BLaER1 (cell line): ENCODE results near the gene HOXA11.

Source experiments
- H3K27ac ChIP-seq: shearing (Covaris generic); formaldehyde crosslinking; 2 replicates; pipeline ENCODE4 v1.8.1; 2022
- H3K27me3 ChIP-seq: shearing (Covaris generic); formaldehyde crosslinking; 2 replicates; pipeline ENCODE4 v1.8.1; 2022
- H3K36me3 ChIP-seq: shearing (Covaris generic); formaldehyde crosslinking; 2 replicates; pipeline ENCODE4 v1.8.1; 2022
- H3K4me1 ChIP-seq: shearing (Covaris generic); formaldehyde crosslinking; 2 replicates; pipeline ENCODE4 v1.8.1; 2022
- H3K4me2 ChIP-seq: shearing (Covaris generic); formaldehyde crosslinking; 2 replicates; pipeline ENCODE4 v1.8.1; 2022
- H3K4me3 ChIP-seq: shearing (Covaris generic); formaldehyde crosslinking; 2 replicates; pipeline ENCODE4 v1.8.1; 2022
- H3K9ac ChIP-seq: shearing (Covaris generic); formaldehyde crosslinking; 2 replicates; pipeline ENCODE4 v1.8.1; 2022
- H3K9me3 ChIP-seq: shearing (Covaris generic); formaldehyde crosslinking; 2 replicates; pipeline ENCODE4 v1.8.1; 2022
- H4K20me1 ChIP-seq: shearing (Covaris generic); formaldehyde crosslinking; 2 replicates; pipeline ENCODE4 v1.8.1; 2022
- Cebpa-rat ChIP-seq: shearing (Covaris generic); IDR thresholded peaks from 2 replicates; pipeline ENCODE4 v1.8.1; 2022

The HOXA11 gene

DNA sequence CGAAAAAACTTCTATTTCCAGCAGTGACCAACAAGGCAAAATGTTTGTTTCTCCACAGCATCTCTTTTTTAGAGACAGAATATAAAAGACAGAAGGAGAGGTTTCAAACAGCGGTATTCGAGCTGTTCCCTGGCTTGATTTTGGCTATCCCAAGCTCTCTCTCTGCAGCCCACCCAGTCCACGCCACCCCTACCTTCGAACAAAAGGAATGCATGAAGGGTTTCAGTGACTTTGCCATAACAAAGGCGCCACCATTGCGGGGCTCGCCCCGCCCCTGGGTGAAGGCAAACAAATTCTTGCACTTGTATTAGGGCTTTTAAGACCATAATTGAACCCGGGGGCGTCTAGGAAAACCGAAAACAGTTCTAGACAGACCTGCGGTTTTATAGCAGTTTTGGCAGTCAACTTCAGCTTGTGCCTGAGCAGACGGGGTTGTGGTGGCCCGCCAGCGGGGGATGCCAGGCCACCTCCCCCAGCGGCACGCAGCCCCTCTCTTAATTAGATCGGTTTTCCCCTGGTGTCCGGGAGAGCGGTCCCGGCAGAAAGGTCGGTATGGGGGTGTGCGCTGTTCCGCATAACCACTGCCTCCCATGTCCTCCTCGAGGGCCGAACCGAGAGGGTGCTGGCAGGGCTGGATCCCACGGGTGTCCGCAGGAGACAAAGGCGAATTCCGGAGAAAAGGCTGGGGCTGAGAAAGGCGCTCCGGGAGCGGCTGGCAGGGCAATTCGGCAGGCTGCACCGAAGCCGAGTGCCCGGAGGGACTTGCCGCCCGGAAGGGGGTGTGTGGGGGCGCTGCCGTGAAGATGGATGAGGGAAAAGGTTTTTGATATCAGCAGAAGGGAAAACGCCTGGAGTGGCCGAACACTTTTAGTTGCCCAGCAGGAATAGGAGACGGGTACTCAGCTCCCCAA lies 2.7 kb upstream of the HOXA11 start:
- no peak for TF ChIP-seq Cebpa-rat
- Histone ChIP-seq H3K9ac (no peak overlapping the region), H3K4me2 (no peak overlapping the region), H3K36me3 (no peaks in the 10 kb centered on the region), H4K20me1 (peaks cover 100% of the 10 kb centered on the region), H3K9me3 (no peaks in the 10 kb centered on the region; the same call in 1 of the 2 replicates), H3K4me1 (no peaks in the 10 kb centered on the region), H3K27me3 (peaks cover 100% of the 10 kb centered on the region), H3K27ac (no peak overlapping the region), H3K4me3 (no peak overlapping the region)

DNA sequence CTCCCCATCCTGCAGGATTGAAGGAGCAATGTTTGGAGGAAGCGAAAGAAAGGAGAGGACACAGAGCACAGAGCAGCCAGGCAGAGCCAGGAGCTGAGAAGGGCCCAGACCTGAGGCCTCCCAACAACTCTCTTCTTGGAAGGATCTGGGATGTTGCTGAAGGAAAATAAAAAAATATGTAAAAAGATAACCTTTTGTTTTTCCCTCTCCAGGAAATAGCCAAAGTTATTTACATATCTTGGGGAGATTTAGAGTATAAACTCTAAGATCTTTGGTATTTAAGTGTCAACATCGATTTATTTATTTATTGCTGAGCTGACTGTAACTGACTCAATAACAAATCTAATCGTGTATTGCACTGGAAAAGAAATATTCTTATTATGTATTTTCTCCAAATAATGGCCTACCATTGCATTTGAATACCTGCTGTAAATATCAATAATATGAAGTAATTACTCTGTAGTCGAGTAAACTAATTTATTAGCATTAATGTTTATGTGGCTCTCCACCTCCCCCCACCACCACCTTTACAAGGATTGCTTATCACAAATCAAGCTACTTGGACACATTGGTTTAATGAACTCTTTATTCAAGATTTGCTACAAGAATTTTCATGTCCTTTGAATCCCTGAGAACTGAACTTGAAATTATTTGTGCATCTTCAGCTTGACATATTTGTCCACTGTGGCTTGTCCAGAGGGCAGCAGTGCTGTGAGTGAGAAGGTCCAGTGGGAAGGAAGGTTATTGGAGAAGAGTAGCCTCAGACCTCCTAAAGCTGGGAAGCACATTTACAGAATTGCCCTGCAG lies 1.8 kb upstream of the HOXA11 start:
- peaks cover 100% of the 10 kb centered on the region for H4K20me1 ChIP-seq
- H3K4me1 ChIP-seq = no peaks in the 10 kb centered on the region
- H3K36me3 ChIP-seq = no peaks in the 10 kb centered on the region
- H3K27ac ChIP-seq = no peak overlapping the region
- TF ChIP-seq Cebpa-rat = no peak
- no peak overlapping the region for H3K4me3 ChIP-seq
- H3K9me3 ChIP-seq = no peaks in the 10 kb centered on the region; the same call in 1 of the 2 replicates
- H3K27me3 ChIP-seq = peaks cover 100% of the 10 kb centered on the region
- H3K4me2 ChIP-seq = no peak overlapping the region
- no peak overlapping the region for H3K9ac ChIP-seq

DNA sequence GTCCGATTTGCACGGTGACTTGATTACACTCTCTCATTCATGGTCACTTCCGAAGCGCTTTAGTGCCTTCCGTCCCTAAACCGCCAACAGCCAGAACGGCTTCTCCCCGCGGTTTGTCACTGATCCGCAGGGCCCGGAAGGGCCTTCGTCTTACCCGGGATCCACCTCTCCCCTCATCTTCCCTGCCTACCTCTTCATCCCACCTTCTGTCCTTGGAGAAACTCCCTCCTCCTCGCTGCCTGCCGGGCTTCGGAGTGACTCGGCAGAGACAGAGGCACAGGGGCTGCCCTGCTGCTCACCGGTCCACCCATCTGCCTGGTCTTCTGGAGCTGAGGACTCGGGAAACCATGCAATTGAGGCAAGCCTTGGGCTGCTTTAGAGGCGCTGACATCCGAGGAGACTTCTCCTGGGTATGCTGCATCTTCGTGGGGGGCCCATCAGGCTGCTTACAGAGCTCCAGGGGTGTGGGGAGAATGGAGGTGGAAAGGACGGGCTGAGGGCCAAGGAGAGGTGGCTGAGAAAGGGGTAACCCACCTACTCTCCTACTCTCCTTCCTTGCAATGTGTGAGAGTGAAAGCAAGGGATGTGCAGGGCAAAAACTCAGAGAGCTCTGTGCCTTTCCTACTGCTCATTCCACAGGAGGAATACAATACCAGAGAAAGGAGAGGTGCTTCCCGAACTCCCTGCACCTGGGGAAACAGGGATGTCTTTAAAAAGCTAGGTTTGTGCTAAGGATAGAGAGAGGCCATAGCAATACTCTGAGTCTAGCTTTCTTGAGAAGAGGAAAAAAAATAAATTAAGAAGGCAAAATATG lies 1.0 kb upstream of the HOXA11 start:
- Histone ChIP-seq H3K27me3 (peaks cover 100% of the 10 kb centered on the region), H4K20me1 (peaks cover 98% of the 10 kb centered on the region), H3K27ac (no peak overlapping the region), H3K4me1 (no peaks in the 10 kb centered on the region), H3K4me2 (no peak overlapping the region), H3K9ac (no peak overlapping the region), H3K9me3 (no peaks in the 10 kb centered on the region; the same call in 1 of the 2 replicates), H3K4me3 (no peak overlapping the region), H3K36me3 (no peaks in the 10 kb centered on the region)
- TF ChIP-seq Cebpa-rat = no peak

DNA sequence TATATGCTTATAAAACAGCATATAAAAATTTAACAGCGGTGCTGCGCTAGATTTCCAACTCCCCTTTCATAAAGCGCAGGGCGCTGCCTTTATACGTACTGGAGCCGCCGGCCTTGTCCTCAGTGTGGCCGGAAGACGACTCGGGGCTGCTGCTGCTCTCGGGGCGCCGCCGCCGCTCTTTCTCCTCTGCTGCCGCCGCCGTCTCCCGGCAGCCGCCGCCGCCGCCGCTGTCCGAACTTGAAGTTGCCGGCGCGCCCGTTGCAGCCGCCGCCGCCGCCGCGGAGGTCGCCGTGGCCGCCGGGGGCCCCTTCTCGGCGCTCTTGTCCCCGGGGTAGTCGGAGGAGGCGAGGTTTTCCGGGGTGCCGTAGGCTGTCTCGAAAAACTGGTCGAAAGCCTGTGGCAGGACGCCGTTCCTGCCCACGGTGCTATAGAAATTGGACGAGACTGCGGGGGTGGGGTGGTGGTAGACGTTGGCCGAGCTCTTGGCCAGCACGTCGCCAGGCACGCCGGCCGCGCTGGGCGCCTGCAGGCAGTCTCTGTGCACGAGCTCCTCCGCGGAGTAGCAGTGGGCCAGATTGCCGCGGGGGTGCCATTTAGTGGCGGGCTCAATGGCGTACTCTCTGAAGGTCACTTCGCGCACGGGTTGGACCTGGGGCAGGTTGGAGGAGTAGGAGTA lies 557 bp downstream of the HOXA11 start:
- Histone ChIP-seq H3K27me3 (peaks cover 100% of the 10 kb centered on the region), H3K27ac (no peak overlapping the region), H3K9ac (no peak overlapping the region), H3K9me3 (peaks cover 12% of the 10 kb centered on the region; the same call in 1 of the 2 replicates), H3K36me3 (no peaks in the 10 kb centered on the region), H3K4me1 (no peaks in the 10 kb centered on the region), H3K4me3 (0 out of 2 replicates have a peak overlapping the region, but pooled peaks have one; percentile 23), H4K20me1 (peaks cover 92% of the 10 kb centered on the region), H3K4me2 (no peak overlapping the region)
- TF ChIP-seq Cebpa-rat = no peak

DNA sequence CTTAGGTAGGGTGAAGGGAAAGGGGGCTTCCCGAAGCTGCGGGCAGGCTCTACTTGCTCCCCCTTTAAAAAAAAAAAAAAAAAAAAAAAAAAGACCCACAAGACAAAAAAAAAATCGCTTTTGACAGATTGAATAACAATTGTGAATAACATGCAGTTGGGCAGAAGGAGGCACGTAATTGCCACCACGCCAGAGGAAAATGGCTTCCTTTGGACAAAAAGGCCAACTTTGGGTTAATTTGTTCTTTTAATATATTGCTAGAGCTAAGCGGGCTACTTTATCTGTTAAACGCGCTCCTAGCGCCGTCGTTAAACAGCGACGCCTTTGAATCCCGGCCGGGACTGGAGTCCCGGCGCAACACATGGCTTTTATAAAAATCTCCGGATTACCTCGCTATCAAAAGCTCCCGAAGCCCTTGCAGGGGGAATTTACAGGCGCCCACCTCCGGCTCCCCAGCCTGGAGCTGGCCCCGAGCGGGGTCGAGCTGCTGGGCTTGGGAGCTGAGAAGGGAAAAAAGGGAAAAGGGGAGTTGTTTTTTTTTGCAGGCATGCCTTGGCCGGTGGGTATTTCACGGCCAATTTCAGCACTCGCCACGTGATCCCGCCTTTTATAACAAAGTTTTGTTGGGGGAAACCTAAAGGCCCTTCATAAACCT lies 1.2 kb downstream of the HOXA11 start:
- no peaks in the 10 kb centered on the region for H3K4me1 ChIP-seq
- H3K27me3 ChIP-seq = peaks cover 100% of the 10 kb centered on the region
- peaks cover 91% of the 10 kb centered on the region for H4K20me1 ChIP-seq
- H3K9ac ChIP-seq = no peak overlapping the region
- no peak overlapping the region for H3K27ac ChIP-seq
- no peak overlapping the region for H3K4me2 ChIP-seq
- H3K4me3 ChIP-seq = 0 out of 2 replicates have a peak overlapping the region, but pooled peaks have one; percentile 23
- peaks cover 13% of the 10 kb centered on the region; the same call in 1 of the 2 replicates for H3K9me3 ChIP-seq
- no peaks in the 10 kb centered on the region for H3K36me3 ChIP-seq
- TF ChIP-seq Cebpa-rat = no peak

DNA sequence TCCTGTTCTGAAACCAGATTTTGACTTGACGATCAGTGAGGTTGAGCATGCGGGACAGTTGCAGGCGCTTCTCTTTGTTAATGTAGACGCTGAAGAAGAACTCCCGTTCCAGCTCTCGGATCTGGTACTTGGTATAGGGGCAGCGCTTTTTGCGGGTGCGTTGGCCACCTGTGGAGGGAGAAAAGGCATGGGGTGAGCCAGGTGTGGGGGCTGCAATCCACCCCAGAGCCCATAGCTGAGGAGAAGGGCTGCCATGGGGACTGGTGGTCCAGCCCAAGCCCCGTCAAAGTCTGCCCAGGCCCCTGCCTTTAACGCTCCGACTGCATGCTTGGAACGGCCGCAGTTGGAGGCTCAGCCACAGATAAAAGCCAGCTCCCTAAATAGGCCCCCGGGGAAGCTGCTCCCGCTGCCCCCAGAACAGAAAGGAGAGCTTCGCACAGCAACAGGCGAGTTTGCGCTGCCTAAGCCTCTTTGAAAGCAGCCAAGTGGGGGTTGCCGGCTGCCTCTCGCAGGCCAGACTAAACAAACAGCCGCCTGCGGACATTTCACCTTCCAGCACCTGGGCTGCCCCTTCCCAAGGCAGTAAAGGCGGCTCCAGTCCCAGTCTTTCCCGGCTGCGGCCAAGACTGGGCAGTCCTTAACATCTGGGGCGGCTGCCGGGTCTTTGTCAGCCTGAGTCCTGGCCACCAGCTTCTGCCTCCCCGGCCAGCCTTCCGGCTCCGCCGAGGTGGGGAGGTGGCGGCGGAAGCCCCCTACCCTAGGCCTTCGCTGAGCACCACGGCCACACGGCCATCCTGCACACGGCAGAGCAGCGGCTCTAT lies 2.0 kb downstream of the HOXA11 start:
- peaks cover 91% of the 10 kb centered on the region for H4K20me1 ChIP-seq
- no peak overlapping the region for H3K9ac ChIP-seq
- peaks cover 100% of the 10 kb centered on the region for H3K27me3 ChIP-seq
- no peak overlapping the region for H3K4me2 ChIP-seq
- H3K9me3 ChIP-seq = peaks cover 13% of the 10 kb centered on the region; the same call in 1 of the 2 replicates
- H3K36me3 ChIP-seq = no peaks in the 10 kb centered on the region
- no peak overlapping the region for H3K4me3 ChIP-seq
- H3K27ac ChIP-seq = no peak overlapping the region
- no peaks in the 10 kb centered on the region for H3K4me1 ChIP-seq
- TF ChIP-seq Cebpa-rat = no peak

DNA sequence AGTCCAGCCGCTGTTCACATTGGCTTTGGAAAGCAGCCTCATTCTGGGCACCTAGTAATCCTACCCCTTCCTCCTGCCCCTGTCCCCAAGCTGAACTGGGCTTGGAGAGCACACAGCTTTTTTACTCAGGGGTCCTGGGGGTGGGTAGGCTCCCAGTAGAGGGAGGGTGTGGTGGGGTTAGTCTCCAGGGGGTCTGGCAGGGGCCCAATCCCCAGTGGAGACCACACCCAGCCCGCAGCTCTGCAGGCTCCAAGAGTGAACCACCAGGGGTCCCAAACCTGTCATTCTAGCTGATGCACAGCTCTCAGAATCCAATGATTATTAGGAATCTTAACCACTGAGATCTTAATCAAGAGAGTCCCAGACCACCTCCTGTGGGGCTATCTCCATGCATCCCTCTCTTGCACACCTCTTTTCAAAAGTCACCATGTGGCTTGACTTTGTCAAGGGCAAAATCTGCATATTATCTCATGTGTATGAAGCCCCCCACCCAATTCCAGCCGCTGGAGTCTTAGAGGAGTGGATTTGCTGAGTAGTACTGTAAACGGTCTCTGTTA lies 2.7 kb downstream of the HOXA11 start:
- H3K4me3 ChIP-seq = no peak overlapping the region

More for the DNA sequence above, 2.7 kb downstream of the HOXA11 start:
- Histone ChIP-seq H3K4me1 (no peaks in the 10 kb centered on the region), H3K27ac (no peak overlapping the region), H3K27me3 (peaks cover 100% of the 10 kb centered on the region), H3K36me3 (no peaks in the 10 kb centered on the region), H3K4me2 (no peak overlapping the region), H3K9ac (no peak overlapping the region), H3K9me3 (peaks cover 13% of the 10 kb centered on the region; the same call in 1 of the 2 replicates), H4K20me1 (peaks cover 91% of the 10 kb centered on the region)
- TF ChIP-seq Cebpa-rat = no peak
